D721Med (cell line): ENCODE data around the gene LDLRAD4.

ENCODE experiments used
- DNase-seq: peaks from one replicate; pipeline ENCODE4 v3.0.0; 2011; ENCODE audit warnings: low spot score; ENCODE audit not compliant: insufficient read length
- FAIRE-seq: peaks from 2 replicates; lab custom pipeline; 2011; peaks lifted over from hg19 to GRCh38; lab: Jason Lieb, UNC
- TF ChIP-seq, protein P1 (sequence below): IDR thresholded peaks from 2 replicates; pipeline ENCODE4 v1.5.1; 2012; ENCODE audit warnings: mild to moderate bottlenecking, control low read depth; ENCODE audit not compliant: insufficient read depth; ENCODE audit errors: missing control alignments

Gene LDLRAD4

DNA sequence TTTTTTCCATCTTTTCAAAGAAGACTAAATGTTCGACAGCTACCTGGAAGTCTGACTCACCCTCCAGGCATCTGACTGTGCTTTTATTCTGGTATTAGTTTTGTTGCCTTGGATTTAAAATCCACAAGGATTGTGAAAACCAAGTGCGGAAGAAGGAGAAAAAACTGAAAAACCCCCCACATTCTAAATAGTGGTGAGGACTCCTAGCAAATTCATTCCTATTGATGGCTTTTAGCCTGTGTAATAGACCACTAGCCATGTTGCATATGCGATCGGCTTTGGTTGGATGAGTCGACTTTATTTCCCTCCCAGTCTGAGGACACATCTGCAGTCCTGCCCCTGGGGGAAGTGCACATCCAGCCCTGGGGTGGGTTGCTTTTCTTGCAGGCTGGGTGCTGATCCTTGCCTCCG lies 16.9 kb downstream of the LDLRAD4 start:
- TF ChIP-seq, protein P1, sequence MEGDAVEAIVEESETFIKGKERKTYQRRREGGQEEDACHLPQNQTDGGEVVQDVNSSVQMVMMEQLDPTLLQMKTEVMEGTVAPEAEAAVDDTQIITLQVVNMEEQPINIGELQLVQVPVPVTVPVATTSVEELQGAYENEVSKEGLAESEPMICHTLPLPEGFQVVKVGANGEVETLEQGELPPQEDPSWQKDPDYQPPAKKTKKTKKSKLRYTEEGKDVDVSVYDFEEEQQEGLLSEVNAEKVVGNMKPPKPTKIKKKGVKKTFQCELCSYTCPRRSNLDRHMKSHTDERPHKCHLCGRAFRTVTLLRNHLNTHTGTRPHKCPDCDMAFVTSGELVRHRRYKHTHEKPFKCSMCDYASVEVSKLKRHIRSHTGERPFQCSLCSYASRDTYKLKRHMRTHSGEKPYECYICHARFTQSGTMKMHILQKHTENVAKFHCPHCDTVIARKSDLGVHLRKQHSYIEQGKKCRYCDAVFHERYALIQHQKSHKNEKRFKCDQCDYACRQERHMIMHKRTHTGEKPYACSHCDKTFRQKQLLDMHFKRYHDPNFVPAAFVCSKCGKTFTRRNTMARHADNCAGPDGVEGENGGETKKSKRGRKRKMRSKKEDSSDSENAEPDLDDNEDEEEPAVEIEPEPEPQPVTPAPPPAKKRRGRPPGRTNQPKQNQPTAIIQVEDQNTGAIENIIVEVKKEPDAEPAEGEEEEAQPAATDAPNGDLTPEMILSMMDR = no peak
- FAIRE-seq (no peak), DNase-seq (no peak)

DNA sequence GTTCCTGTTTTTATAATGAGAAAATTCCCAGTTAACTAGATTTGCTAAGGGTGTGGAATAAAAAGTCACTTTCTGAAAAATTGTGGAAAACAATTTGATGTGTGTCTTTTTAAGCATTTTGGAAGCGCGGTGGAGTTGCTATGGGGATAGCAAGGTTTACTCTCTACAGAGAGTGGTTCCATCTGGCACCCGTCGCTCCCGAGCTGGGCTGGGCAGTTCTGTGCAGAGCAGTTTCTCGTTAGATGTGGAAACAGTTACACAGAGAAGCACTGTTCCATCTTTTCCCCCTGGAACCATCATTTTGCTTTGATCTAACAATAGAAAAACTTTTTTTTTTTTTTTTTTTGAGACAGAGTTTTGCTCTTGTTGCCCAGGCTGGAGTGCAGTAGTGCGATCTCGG lies 17.4 kb downstream of the LDLRAD4 start:
- TF ChIP-seq, protein P1 = no peak
- FAIRE-seq (no peak), DNase-seq (no peak)

DNA sequence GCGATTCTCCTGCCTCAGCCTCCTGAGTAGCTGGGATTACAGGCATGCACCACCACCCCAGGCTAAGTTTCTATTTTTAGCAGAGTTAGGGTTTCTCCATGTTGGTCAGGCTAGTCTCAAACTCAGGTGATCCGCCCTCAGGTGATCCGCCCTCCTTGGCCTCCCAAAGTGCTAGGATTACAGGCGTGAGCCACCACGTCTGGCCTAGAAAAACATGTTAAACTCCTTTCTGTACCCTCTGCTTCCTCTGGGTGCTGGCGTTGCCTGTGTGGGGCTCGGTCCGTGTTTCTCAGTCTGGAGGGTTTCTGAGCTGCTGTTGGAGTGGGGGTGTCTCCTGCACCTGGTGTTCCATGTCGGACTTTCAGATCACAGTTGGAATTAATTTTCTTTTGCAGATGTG lies 17.9 kb downstream of the LDLRAD4 start:
- DNase-seq (no peak), FAIRE-seq (no peak)
- TF ChIP-seq, protein P1 = no peak

DNA sequence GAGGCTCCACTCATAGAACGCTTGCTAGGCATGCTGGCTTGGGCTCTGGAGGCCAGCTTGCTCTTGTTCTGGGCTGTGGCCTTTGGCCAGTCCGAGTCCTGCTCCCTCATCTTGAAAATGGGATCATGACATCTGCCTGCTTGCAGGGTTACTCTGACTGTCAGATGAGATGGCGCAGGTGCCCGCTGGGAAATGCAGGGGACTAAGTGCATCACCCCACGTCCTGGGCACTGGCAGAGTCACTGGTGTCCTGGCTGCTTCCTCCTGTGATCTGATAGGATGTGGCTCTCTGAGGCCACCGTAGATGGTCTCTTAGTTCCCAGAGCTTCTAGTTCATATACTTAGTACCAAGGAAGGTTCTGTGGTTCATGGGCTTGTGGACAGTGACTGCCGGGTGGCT lies 18.5 kb downstream of the LDLRAD4 start:
- no peak for DNase-seq
- TF ChIP-seq, protein P1 = no peak
- no peak for FAIRE-seq

DNA sequence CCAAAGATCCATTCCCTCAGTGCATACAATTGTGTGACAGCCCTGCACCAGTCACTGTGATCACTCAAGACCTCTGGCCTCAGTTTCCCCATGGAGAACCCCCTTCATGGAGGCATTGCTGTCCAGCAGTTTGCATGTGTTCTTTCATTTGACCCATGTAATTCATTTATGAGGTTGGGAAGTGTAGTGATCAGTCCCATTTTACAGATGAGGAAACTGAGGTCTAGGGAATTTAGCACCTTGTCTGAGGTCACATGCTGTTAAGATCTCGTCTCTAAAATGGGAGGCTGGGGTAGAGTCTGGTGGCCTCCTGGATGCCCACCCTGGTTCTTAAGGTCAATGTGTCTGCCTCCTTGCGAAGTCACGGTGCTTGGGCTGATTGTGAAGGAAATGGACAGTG lies 19.1 kb downstream of the LDLRAD4 start:
- FAIRE-seq (no peak), DNase-seq (no peak)
- TF ChIP-seq, protein P1 = no peak

DNA sequence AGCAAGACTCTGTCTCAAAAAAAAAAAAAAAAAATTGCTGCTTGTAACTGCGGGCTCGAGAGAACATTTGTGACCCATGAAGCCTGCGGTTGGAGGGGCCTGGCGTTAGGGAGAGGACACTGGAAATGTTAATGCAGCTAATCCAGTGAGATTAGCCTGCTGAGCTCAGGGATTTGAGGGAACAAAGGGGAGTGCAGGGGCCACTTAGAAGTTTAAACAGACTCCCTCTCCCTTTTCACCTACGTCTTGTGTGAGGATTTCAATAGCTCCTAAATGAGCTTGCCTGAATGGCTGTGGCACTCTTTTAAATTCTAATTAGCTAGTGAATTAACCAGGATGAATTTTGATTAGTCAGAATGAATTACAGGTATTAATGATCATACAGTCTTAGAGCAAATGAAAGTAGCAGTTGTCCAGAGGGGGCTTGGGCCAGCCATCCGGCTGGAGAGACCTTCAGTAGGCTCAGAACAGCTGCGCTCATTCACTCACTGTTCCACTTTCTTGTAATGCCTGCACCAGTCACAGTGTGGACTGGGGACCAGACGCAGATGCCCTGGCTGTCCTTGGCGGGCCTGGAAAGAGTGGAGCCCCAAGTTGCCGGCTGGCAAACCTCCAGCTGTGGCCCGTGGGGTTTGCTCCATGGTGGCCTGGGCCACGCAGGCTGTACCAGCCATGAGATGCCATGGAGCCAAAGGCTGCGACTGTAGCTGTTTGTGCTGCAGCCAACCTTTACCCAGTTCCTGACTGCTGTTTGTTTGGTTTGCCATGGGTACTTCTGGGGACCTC lies 20.8 kb downstream of the LDLRAD4 start:
- FAIRE-seq (peak; percentile 32), DNase-seq (peak; percentile 87)
- TF ChIP-seq, protein P1 = no peak

DNA sequence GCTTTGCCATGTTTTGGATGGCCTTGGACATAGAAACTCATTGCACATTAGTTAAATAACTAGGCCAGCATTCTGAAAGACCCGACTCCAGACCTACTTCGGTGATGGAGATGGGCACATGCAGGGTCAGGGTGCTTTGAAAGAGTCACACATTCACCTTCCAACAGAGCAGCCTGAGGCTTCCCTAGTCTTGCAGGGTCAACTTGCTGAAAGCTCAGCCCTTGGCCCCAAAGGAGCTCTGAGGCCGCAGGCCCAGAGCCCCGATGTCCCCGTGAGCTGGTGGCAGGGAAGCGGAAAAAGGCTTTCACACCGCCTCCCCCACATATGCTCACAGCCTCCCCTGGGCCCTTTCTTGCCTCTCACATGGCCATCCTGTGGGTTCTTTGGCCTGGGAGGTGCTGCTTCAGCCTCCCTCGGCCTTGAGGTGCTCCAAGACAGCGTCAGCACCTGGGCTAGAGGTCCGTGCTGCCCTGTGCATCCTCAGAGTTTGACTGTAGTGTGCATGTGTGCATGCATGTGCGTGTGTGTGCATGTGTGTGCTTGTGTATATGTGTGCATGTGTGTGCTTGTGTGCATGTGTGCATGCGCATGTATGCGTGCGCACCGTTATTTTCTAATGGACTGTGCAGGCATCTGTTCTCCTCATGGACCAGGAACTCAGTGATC lies 21.6 kb downstream of the LDLRAD4 start:
- no peak for FAIRE-seq
- TF ChIP-seq, protein P1 = no peak
- DNase-seq = no peak
